ENCODE results near the gene GPHN. TPM values are rescaled to one million over a fixed set of nuclear protein-coding genes. Genes with fewer than 3 reads are reported as not detected.

GPHN gene
- total RNA-seq, 2 experiments from 2014 or later = 10.0 to 10.7 TPM

GRCh38 chr14:67158566-67158965 lies 650.6 kb downstream of the GPHN start:
- POLR2A ChIA-PET = no interaction called here
- Histone ChIP-seq H3K27me3 (ENCODE audit: control insufficient read depth in 1 of 2, insufficient read depth in 2 of 2, low read length in 2 of 2) (no peaks in the 10 kb centered on the region), H3K9me3 (ENCODE audit: control insufficient read depth in 1 of 2, insufficient read depth in 1 of 2, low read length in 2 of 2) (no peaks in the 10 kb centered on the region), H3K4me1 (ENCODE audit: insufficient read depth, low read length) (no peaks in the 10 kb centered on the region), H3K36me3 (ENCODE audit: insufficient read depth, low read length) (no peaks in the 10 kb centered on the region), H3K27ac (ENCODE audit: low read depth in 1 of 2, low read length in 2 of 2) (no peak overlapping the region), H3K4me3 (ENCODE audit: low read length) (no peak overlapping the region)
- CTCF ChIA-PET = interaction anchor here (0.6 kb wide), 1 partner anchor 588 kb away, joined by 5 read pairs; no protein-coding TSS in a partner anchor
- Mint-ChIP-seq H3K27me3 (no peaks in the 10 kb centered on the region), H3K27ac (no peak overlapping the region), H3K4me3 (no peak overlapping the region), H3K4me1 (ENCODE audit: low read depth) (no peaks in the 10 kb centered on the region), H3K9me3 (no peaks in the 10 kb centered on the region), H3K36me3 (ENCODE audit: low read depth) (no peaks in the 10 kb centered on the region)
- no peak for TF ChIP-seq CTCF (IDR thresholded peaks at IDR 0.05)
- DNase-seq (no peak), ATAC-seq (ENCODE audit: poor library complexity) (no peak)
- intact Hi-C loops (cut with DNase I, micrococcal nuclease) = no loop called here

- Histone ChIP-seq H3K4me1 (ENCODE audit: insufficient read depth, low read length) (no peaks in the 10 kb centered on the region), H3K9me3 (ENCODE audit: control insufficient read depth in 1 of 2, insufficient read depth in 1 of 2, low read length in 2 of 2) (no peaks in the 10 kb centered on the region), H3K27ac (ENCODE audit: low read depth in 1 of 2, low read length in 2 of 2) (no peak overlapping the region), H3K4me3 (ENCODE audit: low read length) (no peak overlapping the region), H3K36me3 (ENCODE audit: insufficient read depth, low read length) (no peaks in the 10 kb centered on the region), H3K27me3 (ENCODE audit: control insufficient read depth in 1 of 2, insufficient read depth in 2 of 2, low read length in 2 of 2) (no peaks in the 10 kb centered on the region)
- Mint-ChIP-seq H3K27me3 (no peaks in the 10 kb centered on the region), H3K27ac (no peak overlapping the region), H3K4me1 (ENCODE audit: low read depth) (no peaks in the 10 kb centered on the region), H3K36me3 (ENCODE audit: low read depth) (no peaks in the 10 kb centered on the region), H3K4me3 (no peak overlapping the region), H3K9me3 (no peaks in the 10 kb centered on the region)
- POLR2A ChIA-PET = no interaction called here
- DNase-seq (no peak), ATAC-seq (ENCODE audit: poor library complexity) (no peak)
- intact Hi-C loops (cut with DNase I, micrococcal nuclease) = loop anchor here in 1 of 2 experiments (10.0 kb wide), 1 partner anchor 542 kb away; the partner anchor contains the start of gene RDH12
- CTCF ChIA-PET = no interaction called here
- TF ChIP-seq CTCF (IDR thresholded peaks at IDR 0.05) = no peak
Measured at GRCh38 chr14:67162385-67162784, 654.4 kb downstream of the GPHN start.

- CTCF ChIA-PET = interaction anchor here (1.1 kb wide), 1 partner anchor 120 kb away, joined by 5 read pairs; no protein-coding TSS in a partner anchor
- POLR2A ChIA-PET = interaction anchor here (1.0 kb wide), 1 partner anchor 118 kb away, joined by 3 read pairs; no protein-coding TSS in a partner anchor
Measured at GRCh38 chr14:67166450-67166853, 658.5 kb downstream of the GPHN start.

More at GRCh38 chr14:67166450-67166853, 658.5 kb downstream of the GPHN start:
- Histone ChIP-seq H3K36me3 (ENCODE audit: insufficient read depth, low read length) (no peaks in the 10 kb centered on the region), H3K27me3 (ENCODE audit: control insufficient read depth in 1 of 2, insufficient read depth in 2 of 2, low read length in 2 of 2) (no peaks in the 10 kb centered on the region), H3K27ac (ENCODE audit: low read depth in 1 of 2, low read length in 2 of 2) (no peak overlapping the region), H3K4me1 (ENCODE audit: insufficient read depth, low read length) (no peaks in the 10 kb centered on the region), H3K9me3 (ENCODE audit: control insufficient read depth in 1 of 2, insufficient read depth in 1 of 2, low read length in 2 of 2) (no peaks in the 10 kb centered on the region), H3K4me3 (ENCODE audit: low read length) (no peak overlapping the region)
- Mint-ChIP-seq H3K36me3 (ENCODE audit: low read depth) (peaks cover 21% of the 10 kb centered on the region), H3K4me1 (ENCODE audit: low read depth) (no peaks in the 10 kb centered on the region), H3K9me3 (peaks cover 1% of the 10 kb centered on the region), H3K4me3 (no peak overlapping the region), H3K27ac (no peak overlapping the region), H3K27me3 (no peaks in the 10 kb centered on the region)
- ATAC-seq (ENCODE audit: poor library complexity) (no peak), DNase-seq (peak in 8 of 14 experiments; percentile 11 to 62 (median 31))
- TF ChIP-seq CTCF (IDR thresholded peaks at IDR 0.05) = peak; percentile 72
- intact Hi-C loops (cut with DNase I, micrococcal nuclease) = loop anchor here (1.0 to 10.0 kb wide), 4 partner anchors 120 to 538 kb away; partner anchors contain the start of gene RDH12 (in 1 of the 2)
